Muscle layer of duodenum (tissue), 2 donors: ENCODE measurements around the gene BBS5.

Experiments used
- H3K27ac ChIP-seq: one replicate; pipeline ENCODE4 v1.7.0; 2013; ENCODE audit warnings: mild to moderate bottlenecking, low read length
- H3K27me3 ChIP-seq: one replicate; pipeline ENCODE4 v1.7.0; 2013; ENCODE audit warnings: low read depth, mild to moderate bottlenecking, control low read depth, low read length
- H3K36me3 ChIP-seq, 2 donors: one replicate each; pipeline ENCODE4 v1.7.0; 2013; ENCODE audit warnings: low read length in 2 of 2, control low read depth in 1 of 2, mild to moderate bottlenecking in 1 of 2; ENCODE audit not compliant: insufficient read depth in 2 of 2, control insufficient read depth in 1 of 2
- H3K4me1 ChIP-seq, 2 donors: one replicate each; pipeline ENCODE4 v1.7.0; 2013; ENCODE audit warnings: low read length in 2 of 2, mild to moderate bottlenecking in 2 of 2, control low read depth in 1 of 2, moderate library complexity in 1 of 2; ENCODE audit not compliant: insufficient read depth in 2 of 2, control insufficient read depth in 1 of 2
- H3K4me3 ChIP-seq, 2 donors: one replicate each; pipeline ENCODE4 v1.7.0; 2013; ENCODE audit warnings: low read length in 2 of 2, low read depth in 1 of 2, mild to moderate bottlenecking in 1 of 2
- H3K9me3 ChIP-seq, 2 donors: one replicate each; pipeline ENCODE4 v1.7.0; 2013; ENCODE audit warnings: low read length in 2 of 2, control low read depth in 1 of 2, mild to moderate bottlenecking in 1 of 2; ENCODE audit not compliant: control insufficient read depth in 1 of 2
- donor health status: healthy.

The BBS5 gene

DNA sequence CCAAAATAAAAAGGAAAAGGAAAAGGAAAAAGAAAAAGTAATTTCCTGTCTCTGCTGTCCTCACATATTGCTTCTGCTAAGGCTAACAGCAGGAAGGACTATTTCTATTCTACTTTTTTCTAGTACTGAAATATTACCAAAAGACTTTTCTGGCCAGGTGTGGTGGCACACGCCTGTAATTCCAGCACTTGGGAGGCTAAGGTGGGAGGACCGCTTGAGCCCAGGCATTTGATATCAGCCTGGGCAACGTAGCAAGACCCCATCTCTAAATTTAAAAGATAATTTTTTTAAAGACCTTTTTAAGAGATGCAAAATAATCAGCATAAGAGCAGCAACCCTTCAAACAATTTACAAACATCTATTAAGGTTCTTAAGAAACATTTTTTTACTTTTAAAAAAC, 63.1 kb downstream of the BBS5 start:
- H3K27me3 ChIP-seq, result no peaks in the 10 kb centered on the region
- H3K27ac ChIP-seq, result no peak overlapping the region
- no peaks in the 10 kb centered on the region for H3K4me1 ChIP-seq
- H3K36me3 ChIP-seq, result peaks cover 14 to 21% of the 10 kb centered on the region in 2 donors
- no peak overlapping the region for H3K4me3 ChIP-seq
- no peaks in the 10 kb centered on the region for H3K9me3 ChIP-seq

DNA sequence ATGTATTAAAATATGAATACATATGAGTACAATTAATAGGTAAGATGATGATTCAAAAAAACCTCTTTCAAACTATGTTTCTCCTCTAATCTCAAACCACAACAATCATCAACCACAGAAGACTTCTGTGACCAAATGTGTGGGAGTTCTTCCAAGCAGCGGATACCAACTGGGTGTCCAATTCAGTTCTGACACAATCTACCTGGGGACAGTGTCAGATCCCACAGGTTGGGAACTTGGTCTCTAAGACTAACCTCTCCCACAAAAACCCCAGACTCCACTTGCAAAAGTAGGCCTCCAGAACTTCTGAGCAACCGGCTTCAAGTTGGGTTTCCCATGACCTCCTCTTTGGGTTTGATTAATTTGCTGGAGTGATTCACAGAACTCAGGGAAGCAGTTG, 67.5 kb downstream of the BBS5 start:
- Histone ChIP-seq H3K27ac (no peak overlapping the region), H3K4me1 (no peaks in the 10 kb centered on the region), H3K27me3 (no peaks in the 10 kb centered on the region), H3K36me3 (peaks cover 17 to 18% of the 10 kb centered on the region in 2 donors), H3K9me3 (no peaks in the 10 kb centered on the region), H3K4me3 (no peak overlapping the region)
